WERI-Rb-1 (cell line): ENCODE data around the gene P2RY12.

Experiments
- DNase-seq: peaks from one replicate; pipeline ENCODE4 v3.0.0-alpha.2; 2020
- H3K27ac ChIP-seq: fragments of 250-450 bp; sonication (Bioruptor Pico); 2 replicates; pipeline ENCODE4 v1.5.1; 2020; ENCODE audit warnings: mild to moderate bottlenecking, moderate library complexity
- H3K27me3 ChIP-seq: fragments of 250-450 bp; sonication (Bioruptor Pico); 2 replicates; pipeline ENCODE4 v1.5.1; 2021; ENCODE audit warnings: mild to moderate bottlenecking, low read depth, moderate library complexity; ENCODE audit not compliant: insufficient read depth, severe bottlenecking
- H3K36me3 ChIP-seq: fragments of 250-450 bp; sonication (Bioruptor Pico); 2 replicates; pipeline ENCODE4 v1.5.1; 2020; ENCODE audit warnings: mild to moderate bottlenecking, moderate library complexity
- H3K4me3 ChIP-seq: 2 replicates; pipeline ENCODE4 v1.5.1; 2011; ENCODE audit warnings: low read depth, mild to moderate bottlenecking, control low read depth, low read length
- H3K9me3 ChIP-seq: fragments of 250-450 bp; sonication (Bioruptor Pico); 2 replicates; pipeline ENCODE4 v1.5.1; 2021; ENCODE audit warnings: mild to moderate bottlenecking, moderate library complexity; ENCODE audit not compliant: severe bottlenecking
- CTCF ChIP-seq: IDR thresholded peaks from 2 replicates; pipeline ENCODE4 v1.5.1; 2011; ENCODE audit warnings: low read depth, mild to moderate bottlenecking, control low read depth, inconsistent platforms, low read length

P2RY12 gene

GRCh38 chr3:151316267-151316991 lies 68.1 kb downstream of the P2RY12 start, which contains the start of gene GPR87:
Gene GPR87, minus strand, starts transcription at chr3:151316820. Its CDS starts 16,720 bp downstream, at chr3:151300100.
- no peak within 1 kb of the TSS for H3K27ac ChIP-seq
- H3K27me3 ChIP-seq: no peaks in the 10 kb centered on the region
- TF ChIP-seq CTCF: no peak
- no peaks in the 10 kb centered on the region for H3K9me3 ChIP-seq
- DNase-seq: no peak
- H3K4me3 ChIP-seq: no peak within 1 kb of the TSS
- no peaks in the 10 kb centered on the region for H3K36me3 ChIP-seq

GRCh38 chr3:151315846-151316245 lies 68.7 kb downstream of the P2RY12 start:
- no peaks in the 10 kb centered on the region for H3K27me3 ChIP-seq
- H3K4me3 ChIP-seq: no peak overlapping the region
- no peak for DNase-seq
- TF ChIP-seq CTCF: no peak
- no peaks in the 10 kb centered on the region for H3K9me3 ChIP-seq
- no peaks in the 10 kb centered on the region for H3K36me3 ChIP-seq
- no peak overlapping the region for H3K27ac ChIP-seq

- no peak for TF ChIP-seq CTCF
- no peak overlapping the region for H3K4me3 ChIP-seq
- no peak overlapping the region for H3K27ac ChIP-seq
- no peaks in the 10 kb centered on the region for H3K27me3 ChIP-seq
- no peak for DNase-seq
- H3K9me3 ChIP-seq: no peaks in the 10 kb centered on the region
- no peaks in the 10 kb centered on the region for H3K36me3 ChIP-seq
Observed at GRCh38 chr3:151315136-151315535, 69.4 kb downstream of the P2RY12 start.

GRCh38 chr3:151314593-151314992 lies 70.0 kb downstream of the P2RY12 start:
- Histone ChIP-seq H3K9me3 (no peaks in the 10 kb centered on the region), H3K27ac (no peak overlapping the region), H3K36me3 (no peaks in the 10 kb centered on the region), H3K4me3 (no peak overlapping the region), H3K27me3 (no peaks in the 10 kb centered on the region)
- TF ChIP-seq CTCF: no peak
- no peak for DNase-seq

- no peak for DNase-seq
- no peak for TF ChIP-seq CTCF
- Histone ChIP-seq H3K4me3 (no peak overlapping the region), H3K27ac (no peak overlapping the region), H3K9me3 (no peaks in the 10 kb centered on the region), H3K27me3 (no peaks in the 10 kb centered on the region), H3K36me3 (no peaks in the 10 kb centered on the region)
Observed at GRCh38 chr3:151314137-151314536, 70.4 kb downstream of the P2RY12 start.

- DNase-seq: no peak
- no peaks in the 10 kb centered on the region for H3K27me3 ChIP-seq
- TF ChIP-seq CTCF: no peak
- H3K4me3 ChIP-seq: no peak overlapping the region
- H3K27ac ChIP-seq: no peak overlapping the region
- H3K9me3 ChIP-seq: no peaks in the 10 kb centered on the region
- H3K36me3 ChIP-seq: no peaks in the 10 kb centered on the region
Observed at GRCh38 chr3:151312972-151313371, 71.6 kb downstream of the P2RY12 start.
